NCI-H748 (cell line): ENCODE results near the gene INSR.
A peak's percentile ranks its signal among the peaks of the same experiment; 100 is the strongest.

ENCODE experiments used
- DNase-seq: peaks from one replicate; lab custom pipeline; 2025; ENCODE audit not compliant: unreplicated experiment; lab: John Stamatoyannopoulos, UW

INSR gene

DNA sequence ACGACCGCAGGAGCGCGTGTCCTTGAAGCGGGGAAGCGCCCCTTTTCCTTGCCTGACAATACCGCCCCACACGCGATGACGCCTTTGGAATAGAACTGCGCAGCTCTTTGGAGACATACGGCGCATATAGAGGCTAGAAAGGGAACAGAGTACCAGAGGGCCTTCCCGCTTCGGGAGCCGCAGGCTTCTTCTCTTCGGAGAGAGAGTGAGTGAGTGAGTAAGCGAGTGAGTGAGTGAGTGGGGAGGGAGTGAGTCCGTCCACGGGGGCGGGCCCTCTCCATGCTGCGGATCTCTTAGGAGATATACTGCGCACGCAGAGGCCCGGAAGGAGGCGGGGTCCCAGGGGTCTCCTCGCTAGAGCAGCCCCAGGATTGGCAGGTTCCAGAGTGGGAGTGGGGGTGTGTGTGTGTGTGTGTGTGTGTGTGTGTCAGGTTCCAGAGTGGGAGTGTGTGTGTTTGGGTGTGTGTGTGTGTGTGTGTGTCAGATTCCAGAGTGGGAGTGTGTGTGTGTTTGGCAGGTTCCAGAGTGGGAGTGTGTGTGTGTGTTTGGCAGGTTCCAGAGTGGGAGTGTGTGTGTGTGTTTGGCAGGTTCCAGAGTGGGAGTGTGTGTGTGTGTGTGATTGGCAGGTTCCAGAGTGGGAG is 97.0 kb downstream of the INSR start:
- peak; percentile 78 for DNase-seq

DNA sequence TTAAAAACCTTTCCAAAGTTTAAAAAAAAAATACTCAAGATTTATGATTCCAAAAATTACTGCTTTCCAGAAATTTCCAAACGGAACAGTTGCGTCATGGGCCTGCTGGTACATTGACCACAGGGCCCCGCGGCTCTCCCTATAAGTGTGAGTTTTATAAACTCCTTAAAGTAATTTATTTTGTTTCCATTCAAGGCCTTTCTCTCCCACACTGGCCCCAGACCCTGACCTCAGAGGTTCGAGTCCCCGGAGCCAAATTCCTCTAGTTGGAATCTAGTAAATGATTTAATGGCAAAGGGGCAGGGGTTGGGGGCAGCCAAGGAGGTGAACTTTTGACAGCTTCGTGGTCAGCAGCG is 97.5 kb downstream of the INSR start:
- DNase-seq: no peak

DNA sequence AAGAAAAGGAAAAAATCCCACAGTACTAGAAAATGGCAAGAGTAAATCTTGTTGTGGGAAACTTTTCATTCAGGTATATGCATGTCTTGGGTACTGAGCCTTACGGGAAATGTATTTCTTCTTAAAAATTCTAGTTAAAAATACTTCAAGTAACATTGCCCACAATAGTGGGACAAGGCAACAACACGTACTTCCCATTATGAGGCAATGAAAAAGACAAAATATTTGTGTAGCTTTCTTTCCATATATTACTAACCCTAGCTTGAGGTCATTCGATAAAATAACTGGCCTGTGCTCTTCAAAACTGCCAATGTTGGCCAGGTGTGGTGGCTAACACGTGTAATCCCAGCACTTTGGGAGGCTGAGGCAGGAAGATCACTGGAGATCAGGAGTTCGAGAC is 99.2 kb downstream of the INSR start:
- no peak for DNase-seq

DNA sequence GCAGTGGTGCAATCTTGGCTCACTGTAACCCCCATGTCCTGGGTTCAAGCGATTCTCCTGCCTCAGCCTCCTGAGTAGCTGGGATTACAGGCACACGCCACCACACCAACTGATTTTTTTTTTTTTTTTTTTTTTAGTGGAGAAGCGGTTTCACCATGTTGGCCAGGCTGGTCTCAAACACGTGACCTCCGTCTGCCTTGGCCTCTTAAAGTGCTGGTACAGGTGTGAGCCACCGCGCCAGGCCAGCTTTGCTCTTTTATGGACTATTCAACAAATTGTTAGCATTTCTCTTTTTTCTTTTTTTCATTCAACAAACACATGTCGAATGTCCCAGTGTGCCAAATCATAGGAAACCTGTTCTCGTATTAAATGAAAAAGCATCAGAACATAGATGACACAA is 99.6 kb downstream of the INSR start:
- DNase-seq: no peak

DNA sequence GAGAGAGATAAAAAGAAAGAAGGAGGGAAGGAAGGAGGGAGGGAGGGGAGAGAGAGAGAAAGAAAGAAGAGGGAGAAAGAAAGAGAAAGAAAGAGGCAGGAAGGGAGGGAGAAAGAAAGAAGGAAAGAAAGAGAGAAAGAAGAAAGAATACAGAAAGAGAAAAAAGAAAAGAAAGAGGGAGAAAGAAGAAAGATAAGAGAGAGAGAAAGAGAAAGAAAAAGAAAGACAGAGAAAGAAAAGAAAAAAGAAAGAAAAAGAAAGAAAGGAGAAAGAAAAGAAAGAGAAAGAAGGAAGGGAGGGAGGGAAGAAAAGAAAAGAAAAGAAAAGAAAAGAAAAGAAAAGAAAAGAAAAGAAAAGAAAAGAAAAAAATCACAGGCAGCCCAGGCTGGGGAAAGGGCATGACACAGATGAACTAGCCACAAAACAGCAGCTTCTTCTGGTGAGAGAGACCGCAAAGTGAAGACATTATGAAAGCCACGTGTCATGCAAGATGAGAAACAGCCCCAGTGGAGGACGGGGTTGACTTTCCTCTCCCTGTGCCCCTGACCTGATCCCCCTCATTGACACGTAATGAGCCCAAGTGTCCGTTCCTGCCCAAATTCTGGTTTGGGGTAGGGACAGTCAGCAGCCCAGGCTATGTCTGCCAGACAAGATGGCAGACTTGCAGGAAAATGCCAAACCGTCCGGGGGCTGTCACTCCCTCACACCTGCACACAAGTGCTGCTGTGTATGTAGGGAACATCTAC is 102.1 kb downstream of the INSR start:
- DNase-seq: no peak

DNA sequence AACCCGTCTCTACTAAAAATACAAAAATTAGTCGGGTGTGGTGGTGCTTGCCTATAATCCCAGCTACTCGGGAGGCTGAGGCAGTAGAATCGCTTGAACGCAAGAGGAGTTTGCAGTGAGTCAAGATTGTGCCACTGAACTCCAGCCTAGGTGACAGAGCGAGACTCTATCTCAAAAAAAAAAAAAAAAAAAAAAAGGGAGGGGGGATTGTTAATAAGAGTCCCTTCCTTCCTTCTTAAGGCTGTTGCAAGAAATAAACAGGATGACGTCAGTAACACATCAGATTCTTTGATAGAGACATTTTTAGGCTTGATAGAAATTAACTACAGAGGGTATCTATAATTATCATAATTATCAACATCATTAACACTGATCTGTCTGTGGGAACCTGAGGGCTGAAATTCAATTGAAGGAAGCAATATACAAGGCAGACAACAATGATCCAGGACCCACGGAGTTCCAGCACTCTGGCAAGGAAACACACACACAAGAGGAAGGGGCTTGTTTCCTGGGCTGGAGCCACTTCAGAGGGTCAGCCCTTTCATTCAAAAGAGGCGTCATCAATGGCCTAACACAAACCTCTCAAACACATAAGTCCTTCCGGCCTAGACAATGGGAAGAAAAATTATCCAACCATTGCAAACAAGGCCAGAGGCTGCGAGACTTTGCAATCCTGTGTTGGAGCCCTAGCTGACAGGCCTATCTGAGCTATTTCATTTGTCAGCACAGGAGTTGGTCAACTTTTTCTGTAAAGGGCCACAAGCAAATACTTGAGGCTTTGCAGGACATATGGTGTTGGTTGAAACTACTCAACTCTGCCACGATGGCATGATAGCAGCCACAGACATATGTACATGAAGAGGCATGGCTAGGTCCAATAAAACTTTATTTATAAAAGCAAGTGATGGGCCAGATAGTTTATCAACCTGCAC is 105.2 kb downstream of the INSR start:
- DNase-seq: peak; percentile 82

DNA sequence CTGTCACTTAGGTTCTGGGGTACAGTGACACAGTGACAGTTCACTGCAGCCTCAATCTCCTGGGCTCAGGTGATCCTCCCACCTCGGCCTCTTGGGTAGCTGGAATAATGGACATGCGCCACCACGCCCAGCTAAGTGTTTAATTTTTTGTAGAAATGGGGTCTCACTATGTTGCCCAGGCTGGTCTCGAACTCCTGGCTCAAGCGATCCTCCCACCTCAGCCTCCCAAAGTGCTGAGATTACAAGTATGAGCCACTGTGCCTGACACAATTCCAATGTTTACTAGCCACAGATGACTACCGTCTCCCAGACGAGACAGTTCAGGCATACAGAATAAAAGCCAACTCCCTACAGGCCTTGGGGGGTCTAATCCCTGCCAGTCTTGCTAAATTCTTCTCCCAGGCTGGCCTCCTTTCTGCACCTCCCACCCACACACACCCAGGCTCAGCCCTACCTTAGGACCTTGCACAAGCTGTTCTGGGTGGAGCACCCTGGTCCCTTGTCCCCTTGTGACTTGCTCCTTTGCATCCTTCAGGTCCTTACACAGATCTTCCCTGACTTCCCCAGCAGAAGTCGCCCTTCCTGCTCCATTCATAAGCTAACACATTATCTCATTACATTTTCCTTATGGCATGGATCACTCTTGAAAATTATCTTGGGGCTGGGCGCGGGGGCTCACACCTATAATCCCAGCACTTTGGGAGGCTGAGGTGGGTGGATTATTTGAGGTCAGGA is 106.4 kb downstream of the INSR start:
- no peak for DNase-seq

DNA sequence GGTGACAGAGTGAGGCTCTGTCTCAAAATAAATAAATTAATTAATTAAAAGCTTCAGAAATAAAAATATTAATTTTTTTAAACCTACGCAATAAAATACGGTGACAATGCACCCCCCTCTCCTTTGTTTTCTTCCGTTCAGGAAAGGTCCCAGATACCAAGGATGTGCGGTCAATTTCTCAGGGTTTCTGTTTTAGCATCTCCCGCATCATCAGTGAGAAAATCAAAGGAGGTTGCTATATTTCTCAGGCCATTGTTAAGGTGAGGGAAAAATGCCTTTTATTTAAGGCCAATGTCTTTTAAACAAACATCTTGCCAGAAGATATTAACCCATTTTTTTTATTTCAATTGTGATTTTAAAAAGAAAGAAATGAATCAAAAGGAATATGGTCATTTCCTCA is 111.7 kb downstream of the INSR start:
- DNase-seq: no peak

DNA sequence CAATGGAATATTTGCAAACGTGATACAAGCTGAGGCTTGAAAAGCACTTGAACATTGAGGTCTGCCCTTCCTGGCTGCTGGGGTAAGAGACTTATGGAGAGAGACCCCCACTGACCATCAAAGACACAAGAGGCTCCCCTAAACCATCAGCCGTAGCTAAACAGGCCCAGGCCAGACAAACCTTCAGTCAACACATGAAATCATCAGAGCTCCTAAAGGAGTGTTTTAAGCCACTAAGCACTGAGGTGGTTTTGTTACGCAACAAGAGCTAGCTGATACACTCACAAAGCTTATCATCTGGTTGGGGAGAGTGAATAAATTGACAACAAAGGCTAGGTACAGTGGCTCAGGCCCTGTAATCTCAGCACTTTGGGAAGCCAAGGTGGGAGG is 114.3 kb downstream of the INSR start:
- no peak for DNase-seq

DNA sequence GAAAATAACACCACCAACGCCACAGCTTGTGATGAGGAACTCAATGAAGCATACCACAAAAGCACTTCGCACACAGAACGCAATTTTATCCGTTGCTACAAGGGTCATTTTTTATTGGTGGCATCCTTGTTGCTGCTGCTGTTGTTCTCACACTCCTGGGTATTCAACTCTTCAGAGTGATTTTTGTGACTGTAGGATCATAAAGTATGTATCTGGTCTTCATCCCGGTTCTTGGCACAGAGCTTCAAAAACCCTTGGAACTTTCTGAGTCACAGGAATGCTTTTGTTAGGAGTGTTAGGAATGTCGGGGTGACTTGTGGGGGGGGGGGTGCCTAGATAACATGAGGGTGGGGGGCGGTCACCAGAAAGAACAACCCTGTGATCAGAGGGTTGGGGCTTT is 116.3 kb downstream of the INSR start:
- DNase-seq: no peak

DNA sequence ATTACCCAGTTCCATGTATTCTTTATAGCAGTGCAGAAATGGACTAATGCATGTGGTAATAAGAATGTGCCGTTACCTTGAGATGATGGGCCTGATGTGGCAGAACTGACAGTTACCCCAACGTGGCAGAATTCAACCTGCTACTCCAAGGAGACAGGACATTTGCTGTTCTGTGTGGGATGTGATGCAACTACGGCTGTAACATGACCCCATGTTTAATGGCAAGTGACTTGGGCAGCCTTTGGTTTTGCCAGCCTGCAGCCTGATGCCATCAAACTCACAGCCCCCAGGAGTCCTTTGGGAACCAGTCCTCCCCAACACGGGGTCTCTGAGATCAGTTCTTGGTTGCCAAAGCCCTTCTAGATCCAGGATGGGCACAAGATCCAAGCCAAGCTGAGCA is 117.4 kb downstream of the INSR start:
- no peak for DNase-seq

DNA sequence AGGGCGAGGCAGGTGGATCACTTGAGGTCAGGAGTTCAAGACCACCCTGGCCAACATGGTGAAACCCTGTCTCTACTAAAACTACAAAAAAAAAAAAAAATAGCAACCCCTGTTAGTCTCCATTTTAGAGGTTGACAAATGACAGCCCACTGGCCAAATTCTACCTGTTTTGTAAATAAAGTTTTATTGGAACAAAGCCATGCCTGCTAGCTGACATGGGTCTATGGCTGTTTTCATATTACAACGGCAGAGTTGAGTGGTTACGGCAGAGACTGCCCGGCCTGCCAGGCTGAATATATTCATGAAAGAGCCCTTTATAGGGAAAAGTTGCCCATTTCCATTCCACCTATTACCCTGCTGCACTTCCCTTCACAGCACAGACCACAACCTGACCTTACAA is 121.4 kb downstream of the INSR start:
- DNase-seq: no peak

DNA sequence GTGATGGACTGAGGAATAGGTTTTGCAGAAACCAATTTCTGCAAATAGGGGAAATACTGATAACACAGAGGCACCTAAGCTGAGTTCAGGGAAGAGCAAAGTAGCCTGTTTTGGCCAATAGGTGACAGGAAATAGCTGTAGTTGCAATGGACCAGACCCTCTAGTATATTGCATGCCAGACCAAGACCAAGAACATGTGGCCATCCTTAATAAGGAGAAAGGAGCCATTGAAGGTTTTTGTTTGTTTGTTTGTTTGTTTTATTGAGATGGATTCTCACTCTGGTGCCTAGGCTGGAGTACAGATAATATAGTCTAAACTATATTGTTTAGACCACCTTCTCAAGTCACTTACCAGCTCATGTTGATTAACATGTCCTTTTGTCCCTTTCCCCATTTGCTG is 123.2 kb downstream of the INSR start:
- no peak for DNase-seq

DNA sequence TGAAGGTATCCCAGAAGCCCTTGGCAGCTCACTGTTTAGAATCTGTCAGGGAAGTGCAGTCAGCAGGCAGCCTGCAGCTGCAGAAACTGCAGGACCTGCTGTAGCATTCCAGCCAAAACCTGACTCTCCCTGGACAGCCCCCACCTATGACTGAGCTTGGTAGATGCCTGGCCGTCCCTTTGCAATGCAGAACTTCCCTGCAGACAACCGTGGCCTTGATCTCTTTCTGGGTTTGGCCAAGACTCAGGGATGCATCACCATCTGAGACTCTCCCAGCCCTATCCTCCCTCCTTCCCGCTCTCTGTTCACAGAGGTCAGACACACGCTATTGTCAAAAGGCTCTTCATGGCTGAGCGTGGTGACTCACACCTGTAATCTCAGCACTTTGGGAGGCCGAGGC is 125.3 kb downstream of the INSR start:
- no peak for DNase-seq

DNA sequence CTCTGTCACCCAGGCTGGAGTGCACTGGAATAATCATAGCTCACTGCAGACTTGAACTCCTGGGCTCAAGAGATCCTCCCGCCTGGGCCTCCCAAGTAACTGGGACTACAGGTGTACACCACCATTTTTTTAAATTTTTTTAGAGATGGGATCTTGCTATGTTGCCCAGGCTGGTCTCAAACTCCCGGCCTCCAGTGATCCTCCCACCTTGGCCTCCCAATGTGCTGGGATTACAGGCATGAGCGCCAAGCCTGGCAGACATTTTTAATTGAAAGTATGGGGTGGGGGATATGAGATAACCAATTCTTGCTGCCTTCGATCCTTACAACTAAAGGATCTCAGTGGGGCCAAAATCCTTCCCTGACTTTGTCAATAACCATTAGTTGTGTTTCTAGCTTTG is 132.9 kb downstream of the INSR start:
- DNase-seq: no peak

DNA sequence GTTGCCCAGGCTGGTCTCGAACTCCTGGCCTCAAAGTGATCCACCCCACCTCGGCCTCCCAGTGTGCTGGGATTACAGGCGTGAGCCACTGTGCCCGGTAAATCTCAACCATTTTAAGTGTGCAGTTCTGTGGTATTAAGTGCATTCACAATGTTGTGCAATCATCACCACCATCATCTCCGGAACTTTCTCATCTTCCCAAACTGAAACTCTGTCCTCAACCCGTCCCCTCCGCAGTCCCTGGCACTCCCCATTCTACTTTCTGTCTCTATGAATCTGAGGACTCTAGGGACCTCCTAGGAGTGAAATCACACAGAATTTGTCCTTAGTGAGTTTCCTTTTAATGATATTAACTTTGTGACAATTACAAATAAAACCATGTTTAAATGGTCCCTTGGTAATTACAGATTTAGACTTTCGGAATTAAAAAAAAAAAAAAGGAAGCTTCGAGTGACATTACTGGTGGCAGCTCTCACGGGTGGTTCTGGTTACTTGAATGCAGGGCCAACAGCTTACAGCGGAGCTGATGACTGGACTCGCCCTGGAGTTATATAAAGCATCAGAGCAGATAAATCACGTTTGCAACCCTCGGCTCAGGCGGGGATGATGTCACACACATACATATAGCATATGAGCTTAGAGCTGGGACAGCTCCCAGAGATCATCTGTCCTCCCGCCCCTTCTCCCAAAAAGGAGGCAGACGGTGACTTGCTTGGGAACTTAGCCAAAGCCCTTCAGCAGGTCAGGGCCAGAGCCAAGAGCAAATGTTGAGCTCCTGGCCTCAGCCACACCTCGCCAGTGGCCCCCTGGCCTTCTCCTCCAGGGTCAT is 134.9 kb downstream of the INSR start:
- DNase-seq: no peak

DNA sequence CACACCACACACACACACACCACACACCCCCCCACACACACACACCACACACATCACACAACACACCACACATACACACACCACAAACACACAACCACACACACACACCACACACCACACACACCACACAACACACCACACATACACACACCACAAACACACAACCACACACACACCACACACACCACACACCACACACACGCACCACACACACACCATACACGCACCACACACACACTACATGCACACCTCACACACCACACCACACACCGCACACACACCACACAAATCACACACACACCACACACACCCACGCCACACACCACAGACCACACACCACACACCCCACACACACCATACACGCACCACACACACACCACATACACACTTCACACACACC is 141.2 kb downstream of the INSR start:
- no peak for DNase-seq

DNA sequence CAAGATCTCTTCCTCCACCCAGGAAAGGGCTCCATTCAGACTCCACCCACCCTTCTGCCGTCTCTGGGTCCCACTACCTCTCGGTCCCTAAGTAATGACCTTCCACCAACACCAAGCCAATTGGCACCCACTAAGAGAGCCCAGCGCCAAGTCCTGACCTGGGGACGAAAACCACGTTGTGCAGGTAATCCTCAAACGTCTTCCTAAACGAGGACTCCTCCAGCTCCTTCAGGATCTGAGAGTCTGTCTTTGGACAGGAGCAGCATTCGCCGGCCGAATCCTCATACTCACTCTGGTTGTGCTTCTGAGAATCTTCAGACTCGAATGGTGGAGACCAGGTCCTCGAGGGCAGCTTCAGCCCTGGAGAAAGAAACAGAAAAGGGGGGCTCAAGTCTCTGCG is 141.6 kb downstream of the INSR start:
- DNase-seq: no peak

DNA sequence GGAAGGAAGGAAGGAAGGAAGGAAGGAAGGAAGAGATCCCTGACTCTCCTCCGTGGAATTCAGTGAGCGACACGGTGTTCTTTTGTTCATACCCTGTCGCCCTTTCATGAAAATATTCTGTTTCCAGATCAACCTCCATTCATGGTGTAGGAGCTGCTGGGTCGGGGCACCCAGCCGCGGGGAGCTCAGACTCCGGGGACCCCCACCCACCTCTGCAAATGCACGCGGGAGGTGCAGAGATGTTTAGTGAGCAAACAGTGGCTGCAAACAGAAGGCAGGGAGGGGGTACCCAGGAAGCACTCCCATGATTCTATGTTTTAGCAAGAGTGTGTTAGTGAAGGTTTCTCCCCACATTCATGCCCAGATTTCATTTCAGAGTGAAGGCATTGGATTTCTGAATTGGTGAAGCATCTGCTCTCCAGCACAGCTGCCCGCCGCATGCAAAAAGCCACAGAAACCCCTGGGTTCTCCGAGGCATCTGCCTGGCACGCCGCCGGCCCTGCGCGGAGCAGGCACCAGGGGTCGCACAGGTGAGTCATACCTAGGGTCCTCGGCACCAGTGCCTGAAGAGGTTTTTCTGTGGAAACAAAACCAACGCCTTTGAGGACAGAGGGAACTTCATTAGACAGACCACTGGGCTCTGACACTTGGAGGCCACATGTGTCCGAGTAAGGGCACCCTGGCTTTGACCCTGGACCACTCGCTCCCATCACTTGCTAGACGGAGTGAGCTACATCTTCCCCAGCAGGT is 144.1 kb downstream of the INSR start:
- peak; percentile 67 for DNase-seq
